Measurements from ENCODE around the gene KIAA0319L. TPM values are rescaled to one million over a fixed set of nuclear protein-coding genes. Genes with fewer than 3 reads are reported as not detected.

Gene KIAA0319L
- total RNA-seq, 1 donor from 2014 or later: 50.6 TPM

GRCh38 chr1:35556484-35557117 is 602 bp downstream of the KIAA0319L start:
- intact Hi-C loops (cut with DNase I): no loop called here
- TF ChIP-seq POLR2A (IDR thresholded peaks at IDR 0.05): no peak
- TF ChIP-seq POLR2AphosphoS5 (IDR thresholded peaks at IDR 0.05; ENCODE audit: insufficient read depth in 1 of 2, low read depth in 1 of 2): no peak
- no peak for TF ChIP-seq CTCF (IDR thresholded peaks at IDR 0.05)
- H3K4me3 ChIP-seq: peak overlapping the region; percentile 87 to 94
- H3K4me1 ChIP-seq: peaks cover 67% of the 10 kb centered on the region
- DNase-seq (ENCODE audit: extremely low spot score in 2 of 2): no peak
- peaks cover 0 to 14% of the 10 kb centered on the region in 2 donors for H3K36me3 ChIP-seq
- H3K27me3 ChIP-seq: no peaks in the 10 kb centered on the region
- no peaks in the 10 kb centered on the region for H3K9me3 ChIP-seq
- H3K27ac ChIP-seq: peak overlapping the region; percentile 95

- TF ChIP-seq CTCF (IDR thresholded peaks at IDR 0.05) (no peak), POLR2AphosphoS5 (IDR thresholded peaks at IDR 0.05; ENCODE audit: insufficient read depth in 1 of 2, low read depth in 1 of 2) (peak in 1 of 2 donors; percentile 34)
- Histone ChIP-seq H3K4me3 (peak overlapping the region in 1 of 2 donors; percentile 87), H3K4me1 (peaks cover 60% of the 10 kb centered on the region), H3K36me3 (peaks cover 0 to 22% of the 10 kb centered on the region in 2 donors), H3K9me3 (no peaks in the 10 kb centered on the region), H3K27ac (peak overlapping the region; percentile 95), H3K27me3 (no peaks in the 10 kb centered on the region)
- DNase-seq (ENCODE audit: extremely low spot score in 2 of 2): no peak
- intact Hi-C loops (cut with DNase I): no loop called here
Observed at GRCh38 chr1:35555601-35556477, 1.4 kb downstream of the KIAA0319L start.

- Histone ChIP-seq H3K4me1 (peaks cover 53% of the 10 kb centered on the region), H3K9me3 (no peaks in the 10 kb centered on the region), H3K36me3 (peaks cover 0 to 28% of the 10 kb centered on the region in 2 donors), H3K27me3 (no peaks in the 10 kb centered on the region), H3K27ac (no peak overlapping the region), H3K4me3 (no peak overlapping the region)
- TF ChIP-seq POLR2AphosphoS5 (IDR thresholded peaks at IDR 0.05; ENCODE audit: insufficient read depth in 1 of 2, low read depth in 1 of 2) (no peak), CTCF (IDR thresholded peaks at IDR 0.05) (no peak), POLR2A (IDR thresholded peaks at IDR 0.05) (no peak)
- no peak for DNase-seq (ENCODE audit: extremely low spot score in 2 of 2)
- intact Hi-C loops (cut with DNase I): no loop called here
Observed at GRCh38 chr1:35555212-35555584, 2.0 kb downstream of the KIAA0319L start.

GRCh38 chr1:35554266-35555211 is 2.7 kb downstream of the KIAA0319L start:
- Histone ChIP-seq H3K9me3 (no peaks in the 10 kb centered on the region), H3K27ac (peak overlapping the region; percentile 18), H3K27me3 (no peaks in the 10 kb centered on the region), H3K4me1 (peaks cover 49% of the 10 kb centered on the region), H3K4me3 (no peak overlapping the region), H3K36me3 (peaks cover 0 to 31% of the 10 kb centered on the region in 2 donors)
- TF ChIP-seq CTCF (IDR thresholded peaks at IDR 0.05) (no peak), POLR2A (IDR thresholded peaks at IDR 0.05) (no peak), POLR2AphosphoS5 (IDR thresholded peaks at IDR 0.05; ENCODE audit: insufficient read depth in 1 of 2, low read depth in 1 of 2) (no peak)
- intact Hi-C loops (cut with DNase I): no loop called here
- DNase-seq (ENCODE audit: extremely low spot score in 2 of 2): no peak
